Lung (tissue), 12 donors: Measurements from ENCODE around the gene TEDDM1. TPM values are rescaled to one million over a fixed set of nuclear protein-coding genes. Genes with fewer than 3 reads are reported as not detected.

Experiments used
- ATAC-seq: fragments of 200-7000 bp; cut with Tn5 transposase; one replicate; pipeline ENCODE4 v1.9.1; 2020; ENCODE audit warnings: moderate number of reproducible peaks; ENCODE audit not compliant: insufficient read depth, low FRiP score
- DNase-seq, 3 donors: peaks; one replicate each; pipeline ENCODE4 v3.0.0-alpha.2; 2013 to 2017
- H3K27ac ChIP-seq, 2 donors: one replicate each; pipeline ENCODE4 v1.5.1; 2013; ENCODE audit warnings: mild to moderate bottlenecking in 2 of 2, moderate library complexity in 2 of 2, control low read depth in 1 of 2, inconsistent platforms in 1 of 2, low read depth in 1 of 2, low read length in 1 of 2
- H3K27me3 ChIP-seq, 3 donors: one replicate each; pipeline ENCODE4 v1.5.1; 2013; ENCODE audit warnings: low read length in 2 of 3; ENCODE audit not compliant: control insufficient read depth in 3 of 3, insufficient read depth in 3 of 3
- H3K36me3 ChIP-seq, 4 donors: one replicate each; pipeline ENCODE4 v1.5.1; 2013; ENCODE audit warnings: low read length in 4 of 4, mild to moderate bottlenecking in 1 of 4, moderate library complexity in 1 of 4; ENCODE audit not compliant: control insufficient read depth in 4 of 4, insufficient read depth in 4 of 4
- H3K4me1 ChIP-seq, 5 donors: one replicate each; pipeline ENCODE4 v1.5.1; 2013; ENCODE audit warnings: low read length in 5 of 5, mild to moderate bottlenecking in 2 of 5, moderate library complexity in 1 of 5; ENCODE audit not compliant: control insufficient read depth in 5 of 5, insufficient read depth in 5 of 5
- H3K4me3 ChIP-seq: one replicate; pipeline ENCODE4 v1.5.1; 2013; ENCODE audit warnings: mild to moderate bottlenecking, control low read depth, moderate library complexity
- H3K9ac ChIP-seq, 2 donors: one replicate each; pipeline ENCODE4 v1.5.1; 2013; ENCODE audit warnings: low read length in 2 of 2, control low read depth in 1 of 2; ENCODE audit not compliant: insufficient read depth in 1 of 2
- H3K9me3 ChIP-seq, 4 donors: one replicate each; pipeline ENCODE4 v1.5.1; 2013; ENCODE audit warnings: low read length in 3 of 4, mild to moderate bottlenecking in 1 of 4, moderate library complexity in 1 of 4; ENCODE audit not compliant: control insufficient read depth in 4 of 4, insufficient read depth in 3 of 4
- CTCF ChIP-seq: IDR thresholded peaks from 2 replicates; pipeline ENCODE4 v1.5.1; 2012; ENCODE audit warnings: mild to moderate bottlenecking; ENCODE audit errors: control extremely low read depth, extremely low read depth
- WGBS, 2 donors: extraction: QIAGEN DNeasy Blood & Tissue Kit; methylation state at CpG; one replicate each; pipeline ENCODE4 v1.1.7; 2013; 5-methylcytosine and 5-hydroxymethylcytosine counted together
- polyA plus RNA-seq, 2 donors: library from polyadenylated mRNA; stranded (reverse); fragments of 200-250 nt; gene quantifications; one replicate each; pipeline ENCODE4 v1.2.1, GENCODE V29; 2013
- total RNA-seq, 2 donors: library from RNA; depleted of rRNA in 1 of 2; stranded (reverse); fragments of >200 nt in 1 of 2; gene quantifications; one replicate each; pipeline ENCODE4 v1.2.1, GENCODE V29; 2014 to 2021
- donor health status: control.
- donor health status: control.
- donor health status: Bipolar disorder and iron deficiency.
- donor health status: healthy.
- donor health status: DM: yes; HTN: yes; CAD: no.

TEDDM1 gene
- total and polyA plus RNA-seq, 4 donors, result not detected

- no peak for ATAC-seq
- Histone ChIP-seq H3K4me3 (no peak overlapping the region), H3K4me1 (no peaks in the 10 kb centered on the region), H3K9ac (no peak overlapping the region), H3K9me3 (no peaks in the 10 kb centered on the region), H3K27ac (no peak overlapping the region), H3K36me3 (no peaks in the 10 kb centered on the region), H3K27me3 (peaks cover 0 to 3% (median 0%) of the 10 kb centered on the region in 3 donors)
- no peak for TF ChIP-seq CTCF
- 64 to 75% methylated on average over 1 of the region's 1 CpG for WGBS, 2 donors
- DNase-seq, result no peak
These were observed 15.3 kb upstream of the TEDDM1 start for GRCh38 chr1:182415789-182416188.

GRCh38 chr1:182413969-182414368, 13.5 kb upstream of the TEDDM1 start:
- no peaks in the 10 kb centered on the region for H3K9me3 ChIP-seq
- no peak for TF ChIP-seq CTCF
- ATAC-seq (no peak), DNase-seq (no peak)
- peaks cover 0 to 2% (median 0%) of the 10 kb centered on the region in 5 donors for H3K4me1 ChIP-seq
- 90 to 95% methylated on average over 6 of the region's 6 CpGs for whole genome bisulfite sequencing, 2 donors
- H3K27me3 ChIP-seq, result peaks cover 0 to 3% (median 0%) of the 10 kb centered on the region in 3 donors
- no peaks in the 10 kb centered on the region for H3K36me3 ChIP-seq
- no peak overlapping the region for H3K27ac ChIP-seq
- no peak overlapping the region for H3K4me3 ChIP-seq
- H3K9ac ChIP-seq, result no peak overlapping the region

- H3K27ac ChIP-seq, result no peak overlapping the region
- peaks cover 0 to 3% (median 0%) of the 10 kb centered on the region in 3 donors for H3K27me3 ChIP-seq
- no peak for TF ChIP-seq CTCF
- H3K9ac ChIP-seq, result no peak overlapping the region
- DNase-seq (no peak), ATAC-seq (no peak)
- H3K4me3 ChIP-seq, result no peak overlapping the region
- no peaks in the 10 kb centered on the region for H3K36me3 ChIP-seq
- WGBS, 2 donors, result 79 to 95% methylated on average over 3 of the region's 3 CpGs
- no peaks in the 10 kb centered on the region for H3K9me3 ChIP-seq
- H3K4me1 ChIP-seq, result peaks cover 0 to 7% (median 0%) of the 10 kb centered on the region in 5 donors
These were observed 13.0 kb upstream of the TEDDM1 start for GRCh38 chr1:182413486-182413885.

- no peak for TF ChIP-seq CTCF
- no peaks in the 10 kb centered on the region for H3K9me3 ChIP-seq
- no peaks in the 10 kb centered on the region for H3K36me3 ChIP-seq
- H3K4me3 ChIP-seq, result no peak overlapping the region
- no peak for DNase-seq
- no peak for ATAC-seq
- H3K9ac ChIP-seq, result no peak overlapping the region
- H3K27ac ChIP-seq, result no peak overlapping the region
- H3K27me3 ChIP-seq, result no peaks in the 10 kb centered on the region
- peaks cover 0 to 10% (median 0%) of the 10 kb centered on the region in 5 donors for H3K4me1 ChIP-seq
- WGBS, 2 donors, result 46 to 79% methylated on average over 1 of the region's 1 CpG
These were observed 10.3 kb upstream of the TEDDM1 start for GRCh38 chr1:182410620-182411273.
